Measurements from ENCODE around the gene PKD2.

DNA sequence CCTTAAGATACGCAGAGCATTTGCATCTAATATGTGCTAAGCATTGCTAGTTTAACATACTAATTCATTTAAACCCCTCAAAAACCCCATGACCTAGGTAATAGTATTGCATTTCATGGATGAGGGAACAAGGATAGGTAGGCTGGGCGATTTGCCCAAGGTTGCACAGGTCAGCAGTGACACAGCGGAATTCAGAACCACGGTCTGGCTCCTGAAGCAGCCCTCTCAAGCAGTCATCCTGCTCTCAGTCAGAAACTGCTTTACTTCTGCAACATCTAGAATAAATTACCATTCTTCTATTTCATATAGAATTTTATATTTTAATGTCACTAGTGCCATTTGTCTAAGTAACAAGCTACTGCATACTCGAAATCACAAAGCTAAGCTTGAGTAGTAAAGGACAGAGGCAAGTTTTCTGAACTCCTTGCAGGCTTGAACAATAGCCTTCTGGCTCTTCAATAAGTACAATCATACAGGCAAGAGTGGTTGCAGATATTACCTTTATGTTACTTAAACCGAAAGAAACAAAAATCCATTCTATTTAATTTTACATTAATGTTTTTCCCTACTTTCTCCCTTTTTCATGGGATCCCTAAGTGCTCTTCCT is 32.5 kb upstream of the PKD2 start:
- TF ChIP-seq EZH2 (optimal IDR thresholded peaks at IDR 0.05; ENCODE audit: low read depth, low read length) (no peak), EZH2phosphoT487 (IDR thresholded peaks at IDR 0.05; ENCODE audit: low read length) (no peak)
- TF ChIP-seq, protein P1, sequence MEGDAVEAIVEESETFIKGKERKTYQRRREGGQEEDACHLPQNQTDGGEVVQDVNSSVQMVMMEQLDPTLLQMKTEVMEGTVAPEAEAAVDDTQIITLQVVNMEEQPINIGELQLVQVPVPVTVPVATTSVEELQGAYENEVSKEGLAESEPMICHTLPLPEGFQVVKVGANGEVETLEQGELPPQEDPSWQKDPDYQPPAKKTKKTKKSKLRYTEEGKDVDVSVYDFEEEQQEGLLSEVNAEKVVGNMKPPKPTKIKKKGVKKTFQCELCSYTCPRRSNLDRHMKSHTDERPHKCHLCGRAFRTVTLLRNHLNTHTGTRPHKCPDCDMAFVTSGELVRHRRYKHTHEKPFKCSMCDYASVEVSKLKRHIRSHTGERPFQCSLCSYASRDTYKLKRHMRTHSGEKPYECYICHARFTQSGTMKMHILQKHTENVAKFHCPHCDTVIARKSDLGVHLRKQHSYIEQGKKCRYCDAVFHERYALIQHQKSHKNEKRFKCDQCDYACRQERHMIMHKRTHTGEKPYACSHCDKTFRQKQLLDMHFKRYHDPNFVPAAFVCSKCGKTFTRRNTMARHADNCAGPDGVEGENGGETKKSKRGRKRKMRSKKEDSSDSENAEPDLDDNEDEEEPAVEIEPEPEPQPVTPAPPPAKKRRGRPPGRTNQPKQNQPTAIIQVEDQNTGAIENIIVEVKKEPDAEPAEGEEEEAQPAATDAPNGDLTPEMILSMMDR (IDR thresholded peaks at IDR 0.05; ENCODE audit: low read length): no peak

All from MM.1S (cell line).